H9 (cell line): ENCODE data around the gene SP140L. TPM values are rescaled to one million over a fixed set of nuclear protein-coding genes. Genes with fewer than 3 reads are reported as not detected.

Experiments used
- DNase-seq: peaks from one replicate; pipeline ENCODE4 v3.0.0-alpha.2; 2017
- H2AFZ ChIP-seq: one replicate; pipeline ENCODE4 v1.6.1; 2013; ENCODE audit warnings: mild to moderate bottlenecking, low read length, control low read depth, moderate library complexity
- H2AK5ac ChIP-seq: 2 replicates; pipeline ENCODE4 v1.6.1; 2013; ENCODE audit warnings: low read length, control low read depth, mixed read lengths; ENCODE audit not compliant: insufficient read length
- H2BK120ac ChIP-seq: one replicate; pipeline ENCODE4 v1.6.1; 2013; ENCODE audit warnings: low read depth, mild to moderate bottlenecking, low read length, control low read depth, inconsistent platforms; ENCODE audit not compliant: poor library complexity, severe bottlenecking
- H2BK12ac ChIP-seq: 2 replicates; pipeline ENCODE4 v1.6.1; 2013; ENCODE audit warnings: low read length, control low read depth, mixed read lengths, low read depth; ENCODE audit not compliant: insufficient read length
- H2BK15ac ChIP-seq: 2 replicates; pipeline ENCODE4 v1.6.1; 2013; ENCODE audit warnings: low read depth, low read length, control low read depth
- H2BK20ac ChIP-seq: one replicate; pipeline ENCODE4 v1.6.1; 2013; ENCODE audit warnings: low read depth, mild to moderate bottlenecking, low read length, control low read depth, inconsistent platforms; ENCODE audit not compliant: poor library complexity, severe bottlenecking
- H2BK5ac ChIP-seq: 2 replicates; pipeline ENCODE4 v1.6.1; 2013; ENCODE audit warnings: low read length, control low read depth, mixed read lengths; ENCODE audit not compliant: insufficient read length
- H3K14ac ChIP-seq: 2 replicates; pipeline ENCODE4 v1.6.1; 2013; ENCODE audit warnings: low read length, control low read depth; ENCODE audit not compliant: insufficient read depth
- H3K18ac ChIP-seq: 2 replicates; pipeline ENCODE4 v1.6.1; 2013; ENCODE audit warnings: low read depth, mild to moderate bottlenecking, mixed read lengths, low read length, control low read depth; ENCODE audit not compliant: insufficient read length
- H3K23ac ChIP-seq: 2 replicates; pipeline ENCODE4 v1.6.1; 2013; ENCODE audit warnings: low read length, control low read depth, mixed read lengths, low read depth; ENCODE audit not compliant: insufficient read length
- H3K23me2 ChIP-seq: 2 replicates; pipeline ENCODE4 v1.6.1; 2013; ENCODE audit warnings: low read depth, mild to moderate bottlenecking, mixed read lengths, low read length, control low read depth; ENCODE audit not compliant: insufficient read length, poor library complexity, severe bottlenecking
- H3K27ac ChIP-seq: 2 replicates; pipeline ENCODE4 v1.5.1; 2013; ENCODE audit warnings: low read length, control low read depth, mixed read lengths, low read depth; ENCODE audit not compliant: insufficient read length
- H3K27me3 ChIP-seq: 2 replicates; pipeline ENCODE4 v1.6.1; 2013; ENCODE audit warnings: low read length, control low read depth, inconsistent platforms; ENCODE audit not compliant: insufficient read depth
- H3K4ac ChIP-seq: 2 replicates; pipeline ENCODE4 v1.6.1; 2013; ENCODE audit warnings: low read depth, mild to moderate bottlenecking, control low read depth, inconsistent platforms, low read length, moderate library complexity
- H3K4me1 ChIP-seq: 2 replicates; pipeline ENCODE4 v1.6.1; 2013; ENCODE audit warnings: low read length, control low read depth, inconsistent platforms; ENCODE audit not compliant: insufficient read depth
- H3K4me2 ChIP-seq: 2 replicates; pipeline ENCODE4 v1.6.1; 2013; ENCODE audit warnings: low read length, control low read depth, mixed read lengths; ENCODE audit not compliant: insufficient read length, insufficient read depth
- H3K56ac ChIP-seq: 2 replicates; pipeline ENCODE4 v1.6.1; 2013; ENCODE audit warnings: low read depth, mild to moderate bottlenecking, mixed read lengths, low read length, control low read depth; ENCODE audit not compliant: insufficient read length
- H3K79me1 ChIP-seq: 2 replicates; pipeline ENCODE4 v1.6.1; 2013; ENCODE audit warnings: low read depth, mild to moderate bottlenecking, moderate library complexity, low read length, control low read depth, inconsistent platforms; ENCODE audit not compliant: insufficient read depth, poor library complexity, severe bottlenecking
- H3K79me2 ChIP-seq: 2 replicates; pipeline ENCODE4 v1.6.1; 2013; ENCODE audit warnings: low read length, control low read depth, inconsistent platforms; ENCODE audit not compliant: insufficient read depth
- H3K9ac ChIP-seq: 2 replicates; pipeline ENCODE4 v1.6.1; 2013; ENCODE audit warnings: low read length, control low read depth, mixed read lengths; ENCODE audit not compliant: insufficient read length; ENCODE audit errors: extremely low read depth
- H3K9me3 ChIP-seq: one replicate; pipeline ENCODE4 v1.6.1; 2013; ENCODE audit warnings: low read depth, low read length, inconsistent platforms; ENCODE audit not compliant: control insufficient read depth
- H3T11ph ChIP-seq: one replicate; pipeline ENCODE4 v1.6.1; 2013; ENCODE audit warnings: mild to moderate bottlenecking, low read length, control low read depth, inconsistent platforms
- H4K20me1 ChIP-seq: one replicate; pipeline ENCODE4 v1.6.1; 2013; ENCODE audit not compliant: control insufficient read depth, insufficient read length, insufficient read depth
- H4K5ac ChIP-seq: 2 replicates; pipeline ENCODE4 v1.6.1; 2013; ENCODE audit warnings: low read depth, mild to moderate bottlenecking, mixed read lengths, low read length, control low read depth; ENCODE audit not compliant: insufficient read length
- H4K8ac ChIP-seq: replicated peaks from 2 replicates; pipeline ENCODE4 v1.6.1; 2013; ENCODE audit warnings: low read length, control low read depth, mixed read lengths, low read depth; ENCODE audit not compliant: insufficient read length
- H4K91ac ChIP-seq: 2 replicates; pipeline ENCODE4 v1.6.1; 2013; ENCODE audit warnings: low read depth, mild to moderate bottlenecking, moderate library complexity, mixed read lengths, low read length, control low read depth; ENCODE audit not compliant: insufficient read length
- H3K27ac Mint-ChIP-seq, 3 experiments: 2 replicates in 2 of 3; 3 replicates in 1 of 3; pipeline ENCODE4 v1.8.0; 2020 to 2021; ENCODE audit warnings: mixed read lengths in 3 of 3, mild to moderate bottlenecking in 1 of 3, moderate library complexity in 1 of 3
- H3K27me3 Mint-ChIP-seq: 2 replicates; pipeline ENCODE4 v1.8.0; 2021; ENCODE audit warnings: low read depth, mild to moderate bottlenecking, moderate library complexity, mixed read lengths
- H3K36me3 Mint-ChIP-seq, 3 experiments: 2 replicates in 2 of 3; 3 replicates in 1 of 3; pipeline ENCODE4 v1.8.0; 2020 to 2021; ENCODE audit warnings: low read depth in 3 of 3, mixed read lengths in 3 of 3; ENCODE audit not compliant: insufficient read depth in 1 of 3
- H3K4me1 Mint-ChIP-seq, 2 experiments: 2 replicates each; pipeline ENCODE4 v1.8.0; 2020; ENCODE audit warnings: mixed read lengths in 2 of 2
- H3K4me3 Mint-ChIP-seq, 2 experiments: 2 replicates in 1 of 2; 3 replicates in 1 of 2; pipeline ENCODE4 v1.8.0; 2020 to 2021; ENCODE audit warnings: mild to moderate bottlenecking in 2 of 2, mixed read lengths in 2 of 2, moderate library complexity in 1 of 2
- H3K9me3 Mint-ChIP-seq, 2 experiments: 2 replicates in 1 of 2; 3 replicates in 1 of 2; pipeline ENCODE4 v1.8.0; 2020; ENCODE audit warnings: mild to moderate bottlenecking in 2 of 2, mixed read lengths in 2 of 2, moderate library complexity in 1 of 2
- WGBS: extraction: QIAGEN DNeasy Blood & Tissue Kit; methylation state at CpG from one replicate; pipeline ENCODE4 v1.1.7; 2013; ENCODE audit warnings: missing lambda C conversion rate, low lambda C conversion rate, mixed read lengths; ENCODE audit not compliant: insufficient read length; ENCODE audit errors: extremely low coverage; 5-methylcytosine and 5-hydroxymethylcytosine counted together
- total RNA-seq: library from RNA; stranded (reverse); gene quantifications from 2 replicates; pipeline ENCODE4 v1.2.1, GENCODE V29; 2021
- TF ChIP-seq, protein P1 (sequence below): fragments of 200-600 bp; sonication (generic); conservative IDR thresholded peaks from 3 replicates; pipeline ENCODE4 v1.8.0; 2021; ENCODE audit warnings: antibody characterized with exemption, mild to moderate bottlenecking

Gene SP140L
- total RNA-seq, 1 experiment from 2014 or later, result 1.3 TPM

DNA sequence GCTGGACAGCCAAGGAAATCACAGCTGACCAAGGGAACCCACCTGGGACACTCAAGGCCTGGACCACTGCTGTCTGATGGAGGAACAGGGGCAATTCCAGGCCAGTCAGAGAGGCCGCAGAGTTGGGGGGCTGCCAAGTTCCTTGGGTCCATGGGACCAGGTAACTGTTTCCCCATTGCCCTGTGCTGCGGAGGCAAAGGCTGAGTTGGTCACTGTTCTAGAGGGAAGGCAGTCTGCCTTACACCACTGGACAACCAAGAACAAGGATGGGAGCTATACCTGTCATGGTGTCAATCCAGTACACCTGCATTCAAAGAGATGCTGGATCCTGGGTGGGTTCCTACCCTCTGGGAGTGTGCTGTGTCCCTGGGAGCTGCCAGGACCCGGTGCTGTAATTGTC lies 9.6 kb upstream of the SP140L start:
- Histone ChIP-seq H3K4me1 (no peaks in the 10 kb centered on the region), H3K56ac (no peak overlapping the region), H2BK12ac (no peak overlapping the region), H4K20me1 (no peaks in the 10 kb centered on the region), H2AFZ (no peak overlapping the region), H3K23ac (no peak overlapping the region), H3K4ac (no peak overlapping the region), H3K79me1 (no peaks in the 10 kb centered on the region), H3K4me2 (no peak overlapping the region), H3K18ac (no peak overlapping the region), H2AK5ac (no peak overlapping the region), H3K27me3 (no peaks in the 10 kb centered on the region), H4K91ac (no peak overlapping the region), H3T11ph (no peak overlapping the region), H2BK15ac (no peak overlapping the region), H3K9me3 (peaks cover 3% of the 10 kb centered on the region), H2BK120ac (no peak overlapping the region), H3K23me2 (no peaks in the 10 kb centered on the region), H4K8ac (no peak overlapping the region), H4K5ac (no peak overlapping the region), H2BK20ac (no peak overlapping the region), H3K27ac (no peak overlapping the region), H3K79me2 (no peaks in the 10 kb centered on the region), H2BK5ac (no peak overlapping the region), H3K14ac (0 out of 2 replicates have a peak overlapping the region, but pooled peaks have one; percentile 19), H3K9ac (no peak overlapping the region)
- Mint-ChIP-seq H3K27me3 (no peaks in the 10 kb centered on the region), H3K9me3 (peaks cover 9 to 12% of the 10 kb centered on the region in 2 experiments), H3K4me1 (peaks cover 2 to 5% of the 10 kb centered on the region in 2 experiments; a peak in 1 of 4 replicates), H3K27ac (no peak overlapping the region), H3K36me3 (peaks cover 2 to 5% (median 4%) of the 10 kb centered on the region in 3 experiments; a peak in 6 of 7 replicates), H3K4me3 (no peak overlapping the region)
- WGBS, result no CpG with 5 or more reads among the region's 3 CpGs
- TF ChIP-seq, protein P1, sequence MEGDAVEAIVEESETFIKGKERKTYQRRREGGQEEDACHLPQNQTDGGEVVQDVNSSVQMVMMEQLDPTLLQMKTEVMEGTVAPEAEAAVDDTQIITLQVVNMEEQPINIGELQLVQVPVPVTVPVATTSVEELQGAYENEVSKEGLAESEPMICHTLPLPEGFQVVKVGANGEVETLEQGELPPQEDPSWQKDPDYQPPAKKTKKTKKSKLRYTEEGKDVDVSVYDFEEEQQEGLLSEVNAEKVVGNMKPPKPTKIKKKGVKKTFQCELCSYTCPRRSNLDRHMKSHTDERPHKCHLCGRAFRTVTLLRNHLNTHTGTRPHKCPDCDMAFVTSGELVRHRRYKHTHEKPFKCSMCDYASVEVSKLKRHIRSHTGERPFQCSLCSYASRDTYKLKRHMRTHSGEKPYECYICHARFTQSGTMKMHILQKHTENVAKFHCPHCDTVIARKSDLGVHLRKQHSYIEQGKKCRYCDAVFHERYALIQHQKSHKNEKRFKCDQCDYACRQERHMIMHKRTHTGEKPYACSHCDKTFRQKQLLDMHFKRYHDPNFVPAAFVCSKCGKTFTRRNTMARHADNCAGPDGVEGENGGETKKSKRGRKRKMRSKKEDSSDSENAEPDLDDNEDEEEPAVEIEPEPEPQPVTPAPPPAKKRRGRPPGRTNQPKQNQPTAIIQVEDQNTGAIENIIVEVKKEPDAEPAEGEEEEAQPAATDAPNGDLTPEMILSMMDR, result no peak
- DNase-seq, result no peak
